ENCODE data around the gene ACSL3.
A peak's percentile ranks its signal among the peaks of the same experiment; 100 is the strongest.
"Not testable (repeated sequence)": the region's sequence is repeated elsewhere in the genome, so short reads cannot be mapped to it uniquely, and the experiment has no call there.

ACSL3 gene

DNA sequence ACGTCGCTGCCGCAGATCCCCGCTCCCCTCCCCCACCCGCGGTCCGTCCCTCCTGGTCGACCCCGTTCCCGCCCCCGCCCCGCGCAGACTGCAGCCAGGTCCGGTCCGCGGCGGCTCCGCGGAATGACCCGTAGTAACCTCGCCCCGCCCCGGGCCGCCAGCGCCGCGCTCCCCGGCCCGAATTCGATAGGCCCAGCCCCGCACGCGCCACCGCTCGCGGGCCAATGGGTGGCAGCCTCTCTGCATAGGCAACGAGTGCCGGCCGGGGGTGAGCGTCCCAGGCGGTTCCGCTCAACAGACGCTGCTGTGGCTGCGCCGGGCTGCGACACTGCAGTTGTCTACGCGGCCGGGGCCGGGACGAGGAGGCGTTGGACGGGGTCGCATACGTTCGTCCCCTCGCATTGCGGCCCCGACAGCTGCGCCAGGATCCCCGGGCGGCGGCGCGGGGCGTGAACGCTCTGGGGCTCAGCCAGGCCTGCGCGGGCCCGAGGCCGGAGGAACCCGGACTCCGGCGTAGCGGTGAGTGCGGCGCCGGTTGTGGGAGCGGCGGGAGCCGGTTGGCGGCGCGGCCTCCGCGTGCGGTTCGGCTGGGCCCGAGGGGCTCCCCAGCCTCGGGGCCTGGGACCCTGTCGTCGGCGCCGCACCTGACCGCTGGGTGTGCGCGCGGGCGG, at the start of gene ACSL3:
Gene ACSL3, plus strand, starts transcription at position 297 of the 671 bp plus-strand sequence. CDS start 47,737 bp downstream, outside the sequence.
- peak; percentile 88 for DNase-seq (ENCODE audit: low spot score)

DNA sequence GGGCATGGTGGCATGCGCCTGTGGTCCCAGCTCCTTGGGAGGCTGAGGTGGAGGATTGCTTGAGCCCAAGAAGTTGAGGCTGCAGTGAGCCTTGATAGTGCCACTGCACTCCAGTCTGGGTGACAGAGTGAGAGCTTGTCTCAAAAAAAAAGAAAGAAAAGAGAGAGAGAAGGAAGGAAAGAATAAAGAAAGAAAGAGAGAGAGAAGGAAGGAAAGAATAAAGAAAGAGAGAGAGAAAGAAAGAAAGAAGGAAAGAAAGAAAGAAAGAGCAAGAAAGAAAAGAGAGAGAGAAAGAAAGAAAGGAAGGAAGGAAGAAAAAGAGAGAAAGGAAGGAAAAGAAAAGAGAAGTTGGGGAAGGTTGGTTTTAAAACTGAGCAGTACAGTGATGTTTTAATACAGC, 49.0 kb upstream of the ACSL3 start:
- DNase-seq (ENCODE audit: low spot score) = no peak

DNA sequence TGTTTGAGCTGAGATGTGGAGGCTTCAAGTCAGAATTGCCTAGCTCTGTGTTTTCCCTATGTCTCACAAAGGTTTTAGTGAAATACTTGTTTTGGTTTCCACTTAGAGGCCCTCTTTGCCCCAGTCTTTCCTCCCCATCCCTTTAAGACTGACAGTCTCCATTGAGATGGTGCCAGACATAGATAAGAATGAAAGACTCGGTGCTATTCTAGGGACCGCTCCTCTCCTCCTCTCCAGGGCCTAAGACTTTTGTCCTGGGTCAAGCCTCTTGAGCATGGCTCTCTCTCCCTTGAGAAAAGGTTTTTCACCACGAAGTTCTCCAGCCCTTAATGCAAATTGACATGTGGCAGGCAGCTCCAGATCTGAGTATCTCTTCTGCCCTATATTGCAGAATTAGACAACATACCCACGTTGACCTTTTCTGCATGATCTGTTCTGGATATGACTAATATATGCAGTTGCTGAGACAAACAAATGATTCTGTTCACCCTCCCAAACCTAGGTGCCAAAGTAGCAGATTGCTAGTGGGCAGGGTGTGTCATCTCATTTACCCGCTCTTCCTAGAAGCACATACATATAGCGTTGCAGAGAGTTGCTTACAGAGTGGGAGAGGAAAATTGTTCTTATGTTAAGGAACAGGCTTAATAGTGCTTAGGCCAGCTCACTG, 47.5 kb upstream of the ACSL3 start:
- no peak for DNase-seq (ENCODE audit: low spot score)

DNA sequence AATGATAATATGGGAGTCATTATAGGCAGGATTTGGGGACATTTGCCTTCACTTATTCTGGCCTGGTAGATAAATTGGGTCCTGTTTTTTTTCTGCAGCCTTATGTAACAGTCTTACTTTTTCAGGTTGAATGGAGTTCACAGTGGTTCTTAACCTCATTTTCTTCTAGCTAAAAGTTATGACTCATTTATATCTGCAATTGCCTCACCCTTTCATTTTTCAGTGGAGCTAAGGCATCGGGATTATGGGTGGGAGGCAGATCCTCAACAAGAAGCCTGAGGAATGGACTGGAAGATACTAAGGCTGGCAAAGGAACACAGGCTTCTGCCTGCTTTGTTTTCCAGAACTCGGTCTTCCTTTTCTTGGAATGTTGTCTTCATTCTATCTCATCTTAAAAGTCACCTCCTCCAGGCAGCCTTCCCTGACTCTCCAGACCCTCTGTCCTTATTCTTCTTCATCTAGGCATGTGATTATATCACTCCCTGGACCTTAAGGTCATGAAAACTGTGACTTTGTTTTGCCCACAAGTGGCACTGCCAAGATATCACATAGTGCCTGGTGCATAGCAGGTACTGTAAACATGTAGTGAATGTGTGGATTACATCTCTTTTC, 41.0 kb upstream of the ACSL3 start:
- no peak for DNase-seq (ENCODE audit: low spot score)

DNA sequence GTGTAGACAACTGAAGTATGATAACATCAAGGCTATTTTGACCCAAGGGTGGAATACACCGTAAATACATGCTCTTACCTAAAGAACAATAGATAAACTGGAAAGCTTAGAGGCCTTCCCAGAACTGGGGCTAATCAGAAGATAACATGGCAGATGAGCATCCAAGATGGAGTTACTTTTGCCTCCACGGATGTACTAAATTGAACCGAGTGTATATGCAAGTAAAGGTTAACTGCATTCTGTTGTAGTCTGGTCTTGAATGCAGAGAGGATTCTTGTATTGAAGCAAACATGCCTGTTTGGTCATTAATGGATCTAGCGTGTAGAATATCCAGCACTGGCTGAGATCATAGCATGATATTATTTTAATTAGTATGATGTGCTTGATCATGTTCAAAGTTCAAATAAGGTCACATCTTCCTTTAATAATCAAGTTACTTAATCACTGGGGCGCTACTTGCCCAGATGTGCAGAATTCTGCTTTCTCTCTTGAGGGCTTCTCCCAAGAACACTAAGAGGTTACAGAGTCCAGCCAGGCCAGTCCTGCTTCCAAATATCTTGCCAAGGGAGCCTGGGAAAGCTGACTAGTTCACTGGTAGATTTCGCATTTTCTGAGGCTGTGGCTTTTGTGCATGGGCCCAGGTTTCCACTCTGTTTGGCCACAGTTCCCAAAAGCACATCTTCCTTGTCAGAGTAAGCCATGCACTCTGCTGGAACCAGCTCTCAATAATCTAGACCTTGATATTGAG, 37.5 kb upstream of the ACSL3 start:
- no peak for DNase-seq (ENCODE audit: low spot score)

DNA sequence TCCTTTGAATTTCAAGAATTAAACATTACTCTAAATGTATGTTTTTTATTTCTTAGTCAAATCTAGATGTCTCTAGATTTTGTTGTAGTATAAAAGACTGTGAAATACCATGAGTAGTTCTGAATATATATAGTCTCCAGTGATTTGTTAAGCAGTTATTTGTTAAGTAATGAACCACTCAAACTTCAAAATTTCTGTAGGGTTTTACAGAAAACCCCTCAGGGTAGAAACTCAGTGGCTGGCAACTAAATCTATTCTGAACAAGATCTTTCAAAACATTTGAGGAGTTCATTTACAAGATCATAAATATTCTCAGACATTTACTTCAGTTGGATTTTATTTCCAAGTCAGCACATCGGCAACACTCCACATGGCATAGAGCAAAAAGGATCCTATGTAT, 35.8 kb upstream of the ACSL3 start:
- DNase-seq (ENCODE audit: low spot score) = no peak

DNA sequence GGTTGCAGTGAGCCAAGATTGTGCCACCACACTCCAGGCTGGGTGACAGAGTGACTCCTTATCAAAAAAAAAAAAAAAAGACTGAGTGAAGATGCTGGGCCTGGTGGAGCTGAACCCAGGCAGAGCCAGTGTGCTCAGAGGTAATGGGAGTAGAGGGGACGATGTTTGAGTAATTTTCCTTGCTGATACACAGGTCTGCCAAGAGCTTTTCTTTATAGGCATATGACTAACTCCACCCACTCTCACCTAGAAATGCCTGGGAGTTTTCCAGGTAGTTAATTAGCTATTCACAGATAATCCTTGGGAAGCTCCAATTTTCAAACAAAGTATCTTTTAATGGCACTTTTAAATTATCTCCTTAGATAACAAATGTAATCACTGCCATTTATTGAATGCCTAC, 33.4 kb upstream of the ACSL3 start:
- no peak for DNase-seq (ENCODE audit: low spot score)

DNA sequence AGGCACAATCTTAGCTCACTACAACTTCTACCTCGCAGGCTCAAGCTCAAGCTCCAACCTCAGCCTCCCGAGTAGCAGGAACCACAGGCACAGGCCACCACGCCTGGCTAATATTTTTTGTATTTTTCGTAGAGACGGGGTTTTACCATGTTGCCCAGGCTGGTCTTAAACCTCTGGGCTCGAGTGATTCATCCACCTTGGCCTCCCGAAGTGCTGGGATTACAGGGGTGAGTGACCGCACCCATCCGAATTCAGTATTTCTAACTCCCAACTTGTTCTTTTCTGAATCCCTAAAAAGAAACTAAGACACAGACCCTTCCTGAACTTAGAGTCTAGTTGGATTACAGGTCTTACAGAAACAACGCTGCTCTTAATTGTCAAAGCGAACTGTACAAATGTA, 32.3 kb upstream of the ACSL3 start:
- DNase-seq (ENCODE audit: low spot score) = no peak

DNA sequence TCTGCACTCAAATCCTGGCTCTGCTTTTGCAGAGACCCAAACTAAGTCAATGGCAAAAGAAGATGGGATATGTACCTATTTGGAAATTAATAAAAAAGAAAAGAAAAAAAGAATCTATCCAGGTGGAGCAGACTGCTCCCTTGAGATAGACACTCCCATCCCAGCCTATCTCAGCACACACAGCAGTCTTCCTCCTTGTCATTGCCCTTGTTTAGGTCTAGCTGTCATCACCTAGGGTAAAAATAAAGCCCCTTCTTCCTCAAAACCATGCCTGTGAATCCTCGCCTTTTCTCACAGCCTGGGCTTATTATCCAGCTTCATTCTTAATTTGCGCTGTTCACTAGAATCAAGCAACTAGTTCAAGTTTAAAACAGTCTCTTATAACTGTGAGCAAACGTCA, 30.7 kb upstream of the ACSL3 start:
- no peak for DNase-seq (ENCODE audit: low spot score)

DNA sequence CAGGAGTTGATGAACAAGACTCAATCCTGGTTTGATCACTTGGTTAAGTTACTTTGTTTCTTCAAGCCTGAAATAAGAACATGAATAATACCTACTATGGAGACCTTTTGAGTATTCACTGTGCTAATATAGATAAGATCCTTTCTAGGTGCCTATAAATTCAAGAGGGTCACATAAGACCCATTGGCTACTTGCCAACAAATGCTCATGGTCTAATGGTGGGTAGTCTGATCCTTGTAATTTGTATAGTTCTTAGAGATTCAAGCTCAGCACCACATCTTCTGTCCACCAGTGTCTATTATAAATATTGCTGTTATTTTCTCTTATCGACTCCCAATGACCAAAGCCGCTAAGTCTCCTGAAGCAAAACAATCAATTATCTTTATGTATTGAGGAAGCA, 27.4 kb upstream of the ACSL3 start:
- no peak for DNase-seq (ENCODE audit: low spot score)

DNA sequence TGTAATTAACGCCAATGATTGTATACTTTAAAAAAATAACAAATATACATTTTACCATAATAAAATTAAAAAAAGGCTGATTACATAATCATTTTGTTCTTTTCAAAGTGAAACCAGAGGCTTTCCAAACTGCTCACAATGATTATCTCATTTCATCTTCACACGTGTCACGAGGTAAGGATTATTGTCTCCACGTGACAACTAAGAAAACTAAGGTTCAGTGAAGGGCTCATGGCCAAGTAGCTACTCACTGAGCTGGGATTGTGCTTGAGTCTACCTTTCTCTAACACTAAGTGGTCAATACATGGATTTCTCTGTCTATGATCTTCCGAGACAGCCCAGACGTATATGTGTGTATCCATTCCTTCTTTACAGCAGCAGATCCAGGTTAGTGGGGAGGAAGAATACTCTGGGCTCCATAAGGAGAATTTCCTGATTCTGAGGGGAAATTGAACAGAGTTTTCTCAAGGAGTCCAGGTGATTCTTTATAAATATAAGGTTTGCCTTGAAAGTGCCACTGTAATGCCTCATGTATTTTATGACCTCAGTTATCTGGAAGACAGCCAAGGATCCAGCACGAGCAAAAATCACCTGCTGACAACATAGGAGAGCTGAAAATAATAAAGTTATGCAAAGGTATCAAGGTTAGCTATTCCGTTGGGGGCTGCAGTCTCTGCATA, 25.6 kb upstream of the ACSL3 start:
- no peak for DNase-seq (ENCODE audit: low spot score)

DNA sequence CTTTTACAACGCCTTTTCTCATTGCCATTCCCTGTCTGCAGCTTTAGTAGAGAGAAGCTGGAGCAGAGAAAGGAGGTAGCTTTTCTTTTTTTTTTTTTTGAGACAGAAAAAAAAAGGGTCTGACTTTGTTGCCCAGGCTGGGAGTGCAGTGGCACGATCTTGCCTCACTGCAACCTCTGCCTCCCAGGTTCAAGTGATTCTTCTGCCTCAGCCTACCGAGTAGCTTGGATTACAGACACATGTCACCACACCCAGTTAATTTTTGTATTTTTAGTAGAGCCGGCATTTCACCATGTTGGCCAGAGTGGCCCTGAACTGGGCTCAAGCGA, 25.0 kb upstream of the ACSL3 start:
- DNase-seq (ENCODE audit: low spot score) = no peak

DNA sequence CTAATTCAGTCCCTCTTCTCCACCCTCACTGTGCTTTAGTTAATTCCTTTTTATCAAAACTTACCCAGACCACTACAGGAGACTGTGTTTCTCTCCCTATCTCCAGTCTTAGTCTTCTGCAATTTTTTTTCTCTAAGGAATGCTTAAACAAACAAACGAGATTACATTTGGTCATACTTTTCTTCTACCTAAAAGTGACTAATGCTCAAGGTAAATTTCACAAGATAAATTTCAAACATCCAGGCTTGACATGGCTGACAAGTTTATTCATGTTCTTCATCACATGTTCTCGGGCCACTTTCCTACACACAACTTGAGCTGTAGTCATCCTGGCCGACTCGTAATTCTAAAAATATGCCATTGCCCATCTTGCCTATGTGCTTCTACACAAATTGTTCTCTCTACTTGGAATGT, 23.2 kb upstream of the ACSL3 start:
- DNase-seq (ENCODE audit: low spot score) = no peak

DNA sequence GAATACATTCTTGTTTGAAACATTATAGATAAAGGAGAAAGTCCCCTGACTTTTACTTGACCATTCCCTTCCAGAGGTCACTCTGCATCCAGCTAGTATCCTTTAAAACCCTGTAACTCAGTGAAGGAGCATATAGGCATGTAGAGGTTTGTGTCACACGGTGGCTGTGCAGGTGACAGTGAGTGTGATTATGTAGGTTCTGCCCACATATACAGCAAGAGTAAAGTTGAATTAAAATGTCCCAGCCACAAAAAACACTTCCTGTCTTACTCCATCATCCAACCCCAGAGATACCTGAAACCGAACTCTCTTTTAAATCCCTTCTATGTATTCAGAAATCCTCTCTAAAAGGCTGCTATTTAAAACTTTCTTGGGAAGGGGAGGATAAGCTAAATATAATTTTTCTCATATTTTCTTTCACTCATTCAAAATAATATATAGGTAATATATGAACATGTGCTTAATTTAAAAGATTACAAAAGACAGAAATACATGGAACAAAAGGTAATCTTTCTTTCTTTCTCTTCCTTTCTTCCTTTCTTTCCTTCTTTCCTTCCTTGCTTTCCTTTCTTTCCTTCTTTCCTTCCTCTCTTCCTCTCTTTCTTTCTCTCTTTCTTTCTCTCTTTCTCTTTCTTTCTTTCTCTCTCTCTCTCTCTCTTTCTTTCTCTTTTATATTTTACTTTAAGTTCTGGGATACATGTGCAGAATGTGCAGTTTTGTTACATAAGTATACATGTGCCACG, 20.6 kb upstream of the ACSL3 start:
- no peak for DNase-seq (ENCODE audit: low spot score)

DNA sequence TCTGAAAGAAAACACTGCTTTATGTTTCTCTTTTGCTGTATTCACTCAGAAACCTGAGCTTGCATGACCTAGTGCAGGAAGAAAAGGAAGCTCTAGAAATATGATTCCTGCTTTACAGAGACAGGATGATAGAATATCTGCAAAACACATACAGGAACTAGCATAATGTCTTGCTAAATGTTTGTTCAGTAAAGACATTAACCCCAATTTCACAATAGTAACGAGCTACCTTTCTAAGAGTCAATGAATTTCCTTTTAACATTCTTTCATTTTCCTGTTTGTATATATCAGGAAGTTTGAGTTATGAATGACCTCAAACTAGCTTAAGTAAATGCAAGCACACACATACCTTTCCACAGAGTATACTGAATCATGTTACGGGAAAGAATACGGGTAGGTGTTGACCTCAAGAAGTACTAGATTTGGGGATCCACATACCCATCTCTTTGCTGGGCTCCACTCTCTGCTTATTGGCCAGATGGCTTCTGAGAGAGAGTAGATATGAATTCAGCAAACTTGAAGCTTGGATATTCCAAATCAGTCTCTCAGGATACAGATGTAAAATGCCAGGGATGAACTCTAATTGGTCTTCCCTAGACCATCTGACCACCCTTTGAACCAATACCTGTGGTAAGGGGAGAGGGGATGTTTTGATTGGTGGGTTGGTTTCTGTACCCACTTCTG, 18.2 kb upstream of the ACSL3 start:
- DNase-seq (ENCODE audit: low spot score) = no peak

DNA sequence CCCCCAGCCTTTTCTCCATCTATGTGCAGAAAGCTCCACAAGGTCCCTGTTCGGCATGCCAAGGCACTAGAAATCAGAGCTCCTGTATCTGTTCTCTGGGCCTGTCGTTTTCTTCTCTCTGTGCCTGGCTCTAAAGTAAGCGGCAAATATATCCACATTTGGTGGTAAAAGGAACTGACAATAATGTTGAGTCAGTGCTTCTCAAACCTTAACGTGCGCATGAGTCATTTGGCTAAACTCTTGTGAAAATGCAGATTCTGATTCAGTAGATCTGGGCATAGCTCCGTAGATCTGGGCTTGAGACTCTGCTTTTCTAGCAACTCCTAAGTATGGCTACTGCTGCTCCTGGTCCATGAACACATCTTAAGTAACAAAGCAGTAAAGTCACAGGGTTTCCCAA, 16.5 kb upstream of the ACSL3 start:
- no peak for DNase-seq (ENCODE audit: low spot score)

DNA sequence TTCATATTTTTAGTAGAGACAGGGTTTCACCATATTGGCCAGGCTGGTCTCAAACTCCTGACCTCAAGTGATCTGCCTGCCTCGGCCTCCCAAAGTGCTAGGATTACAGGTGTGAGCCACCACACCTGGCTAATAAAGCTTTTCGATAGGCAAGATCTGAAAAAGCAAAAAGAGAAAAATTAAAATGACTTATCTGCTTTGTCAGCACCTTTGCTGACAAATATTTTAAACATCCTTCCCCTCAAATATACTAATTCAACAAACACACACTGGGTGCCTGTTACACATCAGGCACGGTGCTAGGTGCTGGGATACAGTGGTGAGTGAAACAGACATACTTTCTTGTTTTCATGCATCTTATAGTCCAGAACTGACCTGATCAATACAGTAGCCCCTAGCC, 15.5 kb upstream of the ACSL3 start:
- DNase-seq (ENCODE audit: low spot score) = not testable (repeated sequence)

DNA sequence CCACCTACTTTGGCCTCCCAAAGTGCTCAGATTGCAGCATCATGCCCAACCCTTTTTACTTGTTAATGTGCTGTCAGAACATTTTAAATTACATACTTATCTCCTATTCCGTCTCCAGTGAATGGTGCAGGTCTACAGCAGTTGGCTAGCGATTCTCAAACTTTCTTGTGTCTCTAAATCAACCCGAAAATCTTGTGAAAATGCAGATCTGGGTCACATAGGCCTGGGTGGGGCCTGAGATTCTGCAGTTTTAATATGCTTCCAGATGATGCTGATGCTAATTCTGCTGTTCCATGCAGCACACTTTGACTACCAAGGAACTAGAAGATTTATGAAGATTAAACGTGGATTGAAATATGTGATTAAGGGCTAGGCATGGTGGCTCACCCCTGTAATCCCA, 14.8 kb upstream of the ACSL3 start:
- DNase-seq (ENCODE audit: low spot score) = no peak

DNA sequence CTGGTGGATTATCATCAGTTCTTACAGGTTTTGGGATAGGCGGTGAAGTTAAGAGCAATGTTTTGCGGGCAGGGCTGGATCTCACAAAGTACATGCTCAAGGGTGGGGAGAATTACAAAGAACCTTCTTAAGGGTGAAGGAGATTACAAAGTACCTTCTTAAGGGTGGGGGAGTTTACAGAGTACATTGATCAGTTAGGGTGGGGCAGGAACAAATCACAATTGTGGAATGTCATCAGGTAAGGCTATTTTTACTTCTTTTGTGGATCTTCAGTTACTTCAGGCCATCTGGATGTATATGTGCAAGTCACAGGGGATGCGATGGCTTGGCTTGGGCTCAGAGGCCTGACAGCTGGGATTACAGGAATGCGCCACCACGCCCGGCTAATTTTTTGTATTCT, 12.8 kb upstream of the ACSL3 start:
- DNase-seq (ENCODE audit: low spot score) = not testable (repeated sequence)

DNA sequence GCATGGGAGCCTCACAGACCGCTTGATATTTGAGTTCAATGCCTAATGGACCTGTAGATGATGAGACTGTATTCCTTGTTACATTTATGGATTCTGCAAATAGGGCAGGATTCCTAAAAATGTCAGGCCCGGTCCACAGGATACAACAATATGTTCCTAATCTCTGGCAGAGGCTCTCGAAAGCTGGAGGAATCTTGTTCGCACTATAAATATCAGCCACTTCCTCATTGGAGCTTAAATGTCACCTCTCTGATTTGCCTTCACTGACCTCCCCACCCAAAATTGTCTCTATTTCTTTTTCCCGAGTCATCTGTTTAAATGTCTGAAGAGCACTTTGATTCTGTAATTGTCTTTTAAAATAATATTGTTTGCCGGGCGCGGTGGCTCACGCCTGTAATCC, 12.0 kb upstream of the ACSL3 start:
- DNase-seq (ENCODE audit: low spot score) = no peak

DNA sequence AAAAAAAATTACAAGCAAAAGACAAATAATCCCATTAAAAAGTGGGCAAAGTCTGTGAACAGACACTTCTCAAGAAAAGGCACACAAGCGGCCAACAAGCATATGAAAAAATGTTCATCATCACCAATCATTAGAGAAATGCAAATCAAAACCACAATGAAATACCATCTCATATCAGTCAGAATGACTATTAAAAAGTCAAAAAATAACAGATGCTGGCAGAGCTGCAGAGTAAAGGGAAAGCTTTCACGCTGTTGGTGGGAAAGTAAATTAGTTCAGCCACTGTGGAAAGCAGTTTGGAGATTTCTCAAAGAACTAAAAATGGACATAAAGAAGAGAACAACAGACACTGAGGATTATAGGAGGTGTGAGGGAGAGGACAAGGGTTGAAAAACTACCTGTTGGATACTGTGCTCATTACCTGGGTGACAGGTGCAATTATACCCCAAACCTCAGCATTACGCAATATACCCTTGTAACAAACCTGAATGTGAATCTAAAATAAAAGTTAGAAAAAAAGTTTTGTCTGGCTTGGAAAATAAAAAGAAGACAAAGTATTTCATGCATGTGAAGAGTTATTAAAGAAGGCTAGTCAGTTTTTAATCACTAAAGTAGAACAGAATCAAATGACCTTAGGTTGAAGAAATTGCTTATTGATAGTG, 8.7 kb upstream of the ACSL3 start:
- no peak for DNase-seq (ENCODE audit: low spot score)

Measured in hematopoietic multipotent progenitor cell treated with erythropoietin and hydrocortisone succinate and interleukin-3 and kit ligand, for 15 days (in vitro differentiated cells).